ENCODE data around the gene CS.
"Not testable (repeated sequence)": the region's sequence is repeated elsewhere in the genome, so short reads cannot be mapped to it uniquely, and the experiment has no call there.

CS gene

GRCh38 chr12:56299853-56300643 is at the start of gene CS:
CS (minus strand) TSS chr12:56300330; CDS start chr12:56300201, 129 bp downstream.
- DNase-seq = peak; percentile 98

- DNase-seq = no peak
Measured at GRCh38 chr12:56348776-56349175, 48.6 kb upstream of the CS start.

GRCh38 chr12:56347255-56347654 is 47.1 kb upstream of the CS start:
- not testable (repeated sequence) for DNase-seq

- DNase-seq = no peak
Measured at GRCh38 chr12:56346675-56347074, 46.5 kb upstream of the CS start.

GRCh38 chr12:56342290-56342689 is 42.2 kb upstream of the CS start:
- not testable (repeated sequence) for DNase-seq

GRCh38 chr12:56341616-56342015 is 41.5 kb upstream of the CS start:
- no peak for DNase-seq

DNA sequence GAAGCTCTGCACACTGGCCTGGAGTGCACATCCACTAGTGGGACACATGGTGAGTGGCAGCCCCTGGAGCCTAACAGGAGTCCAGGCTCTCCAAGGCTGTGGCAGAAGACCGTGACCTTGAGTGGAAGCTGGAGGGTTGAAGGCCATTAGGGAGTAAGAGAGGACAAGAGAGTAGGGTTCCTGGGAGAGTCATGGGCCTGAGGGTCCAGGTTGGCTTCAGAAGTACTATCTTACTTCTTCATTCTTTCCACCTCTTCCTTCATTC is 39.0 kb upstream of the CS start:
- DNase-seq = no peak

DNA sequence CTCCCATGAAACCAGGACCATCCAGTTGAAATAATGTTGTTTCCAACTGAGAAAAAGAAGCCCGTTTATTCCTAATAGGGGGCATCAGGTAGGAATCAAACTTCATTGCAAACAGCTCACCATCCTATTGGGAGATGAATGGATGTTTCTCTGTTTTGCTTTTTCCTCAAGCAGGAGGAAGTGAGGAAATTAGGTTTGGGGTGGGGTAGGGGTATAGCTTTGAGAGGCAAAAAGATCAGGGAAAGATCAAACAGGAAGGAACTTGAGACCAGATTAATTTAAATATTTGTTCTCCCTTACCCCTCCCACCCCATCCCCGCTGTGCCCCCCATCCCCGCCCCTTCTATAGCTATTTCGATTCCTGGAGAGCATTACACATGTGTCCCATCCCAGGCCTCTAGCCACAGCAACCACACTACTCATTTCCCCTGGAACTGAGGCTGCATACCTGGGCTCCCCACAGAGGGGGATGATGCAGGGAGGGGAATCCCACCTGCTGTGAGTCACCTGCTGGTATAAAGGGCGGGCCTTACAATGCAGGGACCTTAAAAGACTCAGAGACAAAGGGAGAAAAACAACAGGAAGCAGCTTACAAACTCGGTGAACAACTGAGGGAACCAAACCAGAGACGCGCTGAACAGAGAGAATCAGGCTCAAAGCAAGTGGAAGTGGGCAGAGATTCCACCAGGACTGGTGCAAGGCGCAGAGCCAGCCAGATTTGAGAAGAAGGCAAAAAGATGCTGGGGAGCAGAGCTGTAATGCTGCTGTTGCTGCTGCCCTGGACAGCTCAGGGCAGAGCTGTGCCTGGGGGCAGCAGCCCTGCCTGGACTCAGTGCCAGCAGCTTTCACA is 38.4 kb upstream of the CS start, which contains the start of gene IL23A:
TSS of gene IL23A (plus strand) at position 577 of the 850 bp plus-strand sequence. CDS start at position 738, 161 bp downstream.
- peak; percentile 82 for DNase-seq

DNA sequence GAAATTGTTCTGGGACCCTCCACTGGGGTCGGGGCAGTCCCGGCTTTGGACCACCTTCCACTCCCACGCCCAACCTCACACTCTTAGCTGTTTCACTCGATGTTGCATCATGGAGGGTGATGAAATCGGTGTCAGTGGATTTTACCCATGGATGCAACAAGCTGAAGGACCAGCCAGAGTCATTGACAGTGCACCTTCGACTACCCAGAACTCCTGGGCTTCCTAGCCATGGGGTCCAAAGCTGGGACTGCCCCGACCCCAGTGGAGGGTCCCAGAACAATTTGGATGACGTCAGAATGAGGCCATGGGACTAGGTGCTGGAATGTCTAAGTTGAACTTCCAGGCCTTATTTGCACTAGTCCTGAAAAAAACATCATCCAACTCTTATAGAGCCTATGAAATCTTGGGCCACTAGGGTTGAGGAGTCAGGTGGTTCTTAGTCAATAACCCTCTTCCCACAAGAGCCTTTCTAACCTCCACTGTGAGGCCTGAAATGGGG is 37.7 kb upstream of the CS start:
- DNase-seq = no peak

DNA sequence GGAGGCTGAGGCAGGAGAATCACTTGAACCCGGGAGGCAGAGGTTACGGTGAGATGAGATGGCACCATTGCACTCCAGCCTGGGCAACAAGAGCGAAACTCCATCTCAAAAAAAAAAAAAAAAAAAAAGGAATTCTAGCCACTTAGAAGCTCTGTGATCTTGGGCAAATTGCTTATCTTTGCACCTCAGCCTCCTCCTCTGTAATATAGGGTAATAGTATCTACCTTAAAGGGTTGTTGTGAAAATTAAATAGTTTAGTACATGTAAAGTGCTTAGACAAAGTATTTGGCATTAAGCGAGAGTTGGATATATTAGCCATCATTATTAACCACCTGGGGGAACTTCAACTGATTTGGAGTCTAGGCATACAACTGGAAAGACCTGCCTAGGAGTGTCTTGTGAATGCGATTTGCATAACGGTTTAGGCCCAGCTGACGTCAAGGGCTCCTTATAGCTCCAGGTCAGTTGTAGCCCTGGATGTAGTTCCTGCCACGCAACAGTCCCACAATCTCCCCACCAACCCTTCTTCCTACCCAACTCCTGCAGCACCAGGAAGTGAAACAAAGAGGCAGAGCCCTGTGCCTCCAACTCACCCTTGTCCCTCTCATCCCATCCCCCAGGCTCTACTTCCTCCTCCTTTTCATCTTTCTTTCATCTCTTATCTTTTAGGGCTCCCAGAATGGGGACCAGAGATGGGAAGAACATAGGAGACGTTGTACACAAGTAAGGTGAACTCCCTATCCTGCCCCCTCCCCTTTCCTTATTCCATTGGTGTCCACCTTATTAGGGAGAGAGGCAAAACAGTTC is 36.4 kb upstream of the CS start:
- no peak for DNase-seq

- not testable (repeated sequence) for DNase-seq
Measured at GRCh38 chr12:56335527-56335926, 35.4 kb upstream of the CS start.

DNA sequence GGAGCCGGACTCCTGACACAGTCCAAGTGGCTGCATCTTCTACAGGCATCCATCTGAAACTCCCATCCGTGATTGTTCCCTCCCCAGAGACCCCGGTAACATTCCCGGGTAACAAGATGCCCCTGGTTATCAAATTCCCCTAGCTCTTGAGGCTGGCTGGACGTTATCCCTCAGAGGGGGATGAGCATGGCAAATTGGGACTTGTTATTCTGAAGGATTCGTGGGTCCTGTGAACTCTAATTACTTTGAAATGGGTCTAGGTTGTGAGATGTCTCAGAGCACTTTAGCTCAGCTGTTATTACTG is 34.3 kb upstream of the CS start:
- no peak for DNase-seq

DNA sequence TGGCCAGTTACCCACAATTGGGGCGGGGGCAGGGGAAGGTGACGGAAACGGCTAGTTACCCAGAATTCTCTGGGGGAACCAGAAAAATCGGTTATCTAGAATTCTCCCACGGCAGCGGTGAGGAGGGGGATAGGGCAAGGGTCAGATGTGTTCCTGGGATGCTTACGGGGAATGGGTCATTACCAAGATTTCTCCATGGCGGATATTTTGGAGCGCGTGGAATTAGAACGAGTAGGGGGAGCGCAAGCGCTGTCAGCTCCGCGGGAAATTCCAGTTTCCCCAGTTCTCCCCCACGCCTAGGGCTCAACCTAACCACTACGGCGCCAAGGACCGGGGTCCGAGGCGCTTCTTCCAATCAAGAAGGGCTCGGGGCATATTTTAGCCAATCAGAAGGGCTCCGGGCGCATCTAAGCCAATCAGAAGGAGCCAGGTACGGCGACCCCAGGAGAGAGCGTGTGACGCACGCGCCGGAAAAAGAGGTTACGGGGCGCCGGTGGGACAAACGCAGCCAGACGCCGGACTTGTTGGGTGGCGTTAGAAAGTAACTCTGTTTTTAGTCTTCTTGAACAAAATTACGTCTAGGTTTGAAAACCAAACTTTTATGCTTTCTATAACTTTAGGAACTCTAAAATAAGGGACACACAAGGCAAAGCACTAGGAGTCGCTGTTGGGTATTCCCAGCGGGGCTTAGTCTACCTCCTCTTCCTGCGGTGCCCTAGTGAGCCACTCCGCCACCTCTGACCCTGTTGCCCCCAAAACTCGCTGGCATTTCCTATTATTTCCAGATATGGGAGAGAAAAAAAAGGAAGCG is 33.8 kb upstream of the CS start, which contains the start of gene PAN2:
TSS of gene PAN2 (minus strand) at position 322 of the 811 bp plus-strand sequence. CDS start 906 bp downstream, outside the sequence.
- peak; percentile 90 for DNase-seq

DNA sequence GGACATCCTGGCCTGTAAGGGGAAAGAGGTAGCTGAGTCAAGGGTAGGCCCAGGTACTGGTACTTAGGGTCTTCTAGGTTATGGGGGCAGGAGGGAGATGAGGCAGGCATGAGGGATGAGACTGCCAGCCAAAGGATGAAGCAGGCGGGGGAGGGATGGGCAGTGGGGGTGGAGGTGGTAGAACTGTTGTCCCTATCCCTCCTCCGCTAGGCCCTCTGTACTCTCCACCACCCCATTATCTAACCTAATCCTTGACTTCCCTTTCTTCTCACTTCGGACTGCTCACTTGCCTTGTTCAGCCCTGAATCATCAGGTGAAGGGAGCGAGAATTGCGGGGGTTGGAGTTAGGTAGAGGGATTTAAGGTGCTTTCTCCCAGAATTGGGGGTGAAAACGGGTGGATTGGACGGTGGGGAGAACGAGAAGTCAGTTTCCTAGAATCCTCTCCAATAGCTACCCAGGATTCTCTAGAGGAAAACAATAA is 33.1 kb upstream of the CS start:
- no peak for DNase-seq

DNA sequence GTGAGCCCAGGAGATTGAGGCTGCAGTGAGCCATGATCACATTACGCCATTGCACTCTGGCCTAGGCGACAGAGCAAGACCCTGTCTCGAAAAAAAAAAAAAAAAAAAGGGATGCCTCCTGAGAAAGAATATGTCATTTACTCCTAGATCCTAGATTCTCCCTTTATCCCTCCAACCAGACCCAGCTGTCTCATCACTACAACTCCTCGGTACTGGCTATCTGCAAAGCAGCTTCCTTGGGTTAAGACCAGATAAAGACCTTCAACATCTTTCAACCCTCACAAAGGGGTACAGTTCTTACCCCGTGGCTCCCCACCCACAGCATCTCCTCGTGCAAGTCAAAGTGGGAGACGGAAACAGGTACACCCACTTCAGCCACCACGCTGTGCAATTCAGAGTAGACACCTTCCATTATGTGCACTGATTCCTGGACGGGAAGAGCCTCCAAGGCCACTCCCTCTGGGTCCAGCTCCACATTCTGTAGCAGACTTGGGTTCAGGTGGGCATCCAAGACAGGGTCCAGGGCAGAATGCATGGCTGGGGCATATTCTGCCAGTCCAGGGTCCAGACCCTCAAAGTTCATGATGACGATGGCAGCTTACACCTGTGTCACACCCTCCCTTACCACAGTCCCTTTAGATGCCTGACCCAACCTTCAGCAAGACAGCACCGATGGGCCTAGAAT is 32.5 kb upstream of the CS start:
- no peak for DNase-seq

- no peak for DNase-seq
Measured at GRCh38 chr12:56330936-56331490, 30.9 kb upstream of the CS start.

DNA sequence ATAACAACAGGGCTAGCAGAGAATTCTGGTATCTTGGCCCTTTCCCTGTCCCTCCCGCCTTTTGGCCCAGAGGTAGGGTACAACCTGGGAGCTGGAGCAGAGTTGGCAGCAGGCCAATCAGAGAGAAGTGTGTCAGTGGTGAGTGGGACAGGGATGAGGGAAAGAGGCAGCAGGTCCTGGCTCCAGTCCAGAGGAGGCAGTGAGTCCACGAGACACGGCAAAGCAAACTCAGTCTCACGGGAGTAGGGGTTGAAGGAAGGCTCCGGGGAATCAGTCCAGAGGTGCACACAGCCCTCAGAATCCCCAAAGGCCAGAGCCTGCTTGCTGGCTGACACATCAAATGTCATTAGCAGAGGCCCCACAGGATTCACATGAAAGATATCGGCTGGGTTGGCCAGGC is 26.4 kb upstream of the CS start:
- DNase-seq = no peak

- no peak for DNase-seq
Measured at GRCh38 chr12:56326126-56326525, 26.0 kb upstream of the CS start.

DNA sequence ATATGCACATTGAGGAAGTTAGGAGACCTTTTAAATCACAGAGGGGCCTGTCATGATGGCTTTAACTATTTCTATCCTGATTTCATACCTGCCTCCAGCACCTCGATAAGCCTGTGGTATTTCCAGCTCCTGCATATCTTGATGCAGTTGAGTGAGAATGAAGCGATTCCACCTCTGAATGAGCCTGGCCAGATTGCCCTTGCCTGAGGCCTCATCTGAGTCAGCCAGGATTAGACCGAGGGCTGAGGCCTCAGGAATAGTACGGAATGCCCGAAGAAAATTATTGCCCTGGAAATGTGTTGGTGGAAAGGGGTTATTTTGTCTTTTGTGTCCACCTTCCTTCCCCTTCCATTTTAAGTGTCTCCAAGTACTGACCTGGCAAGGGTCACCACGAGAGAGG is 24.1 kb upstream of the CS start:
- DNase-seq = no peak

GRCh38 chr12:56321610-56322009 is 21.5 kb upstream of the CS start:
- DNase-seq = not testable (repeated sequence)

DNA sequence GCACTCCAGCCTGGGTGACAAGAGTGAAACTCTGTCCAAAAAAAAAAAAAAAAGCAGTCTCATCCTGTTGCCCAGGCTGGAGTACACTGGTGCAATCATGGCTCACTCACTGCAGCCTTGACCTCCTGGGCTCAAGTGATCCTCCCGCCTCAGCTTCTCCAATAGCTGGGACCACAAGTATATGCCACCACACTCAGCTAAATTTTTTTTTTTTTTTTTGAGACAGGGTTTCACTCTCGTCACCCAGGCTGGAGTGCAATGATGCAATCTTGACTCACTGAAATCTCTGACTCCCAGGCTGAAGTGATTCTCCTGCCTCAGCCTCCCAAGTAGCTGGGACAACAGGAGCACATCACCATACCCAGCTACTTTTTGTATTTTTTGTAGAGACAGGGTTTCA is 20.9 kb upstream of the CS start:
- no peak for DNase-seq

All from stimulated activated CD4-positive, alpha-beta T cell treated with anti-CD3 and anti-CD28 coated beads, Interleukin-4, amount 100 ng/mL, for 1 hour (primary cell).